VCaP (cell line): Measurements from ENCODE around the gene HES3.

ENCODE experiments used
- H3K27ac ChIP-seq: fragments of 450-650 bp; 2 replicates; pipeline ENCODE4 v1.5.1; 2017
- TF ChIP-seq, protein P1 (sequence below): fragments of 450-650 bp; conservative IDR thresholded peaks from 2 replicates; pipeline ENCODE4 v1.5.1; 2017; ENCODE audit warnings: mild to moderate bottlenecking, moderate library complexity

The HES3 gene

GRCh38 chr1:6262555-6263420, 18.8 kb downstream of the HES3 start:
- no peak overlapping the region for H3K27ac ChIP-seq

DNA sequence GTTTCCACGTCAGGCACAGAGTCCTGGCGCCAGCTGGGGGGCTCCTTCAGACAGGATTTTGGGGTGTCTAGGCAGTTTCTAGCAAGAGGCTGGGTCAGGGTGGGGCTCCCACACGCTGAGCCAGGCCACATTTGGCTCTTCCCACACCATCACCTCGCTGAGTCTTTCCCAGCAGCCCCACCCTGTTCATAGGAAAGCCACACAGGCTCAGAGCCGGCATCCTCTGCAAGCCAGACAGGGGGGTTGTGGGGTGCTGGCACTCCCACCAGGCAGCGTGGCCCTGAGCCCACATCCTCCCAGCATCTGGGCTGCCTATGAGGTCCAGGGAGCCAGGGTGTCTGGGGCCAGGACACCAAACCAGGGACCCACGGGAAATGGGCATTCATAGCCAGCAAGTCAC, 19.7 kb downstream of the HES3 start:
- no peak overlapping the region for H3K27ac ChIP-seq
- TF ChIP-seq, protein P1, sequence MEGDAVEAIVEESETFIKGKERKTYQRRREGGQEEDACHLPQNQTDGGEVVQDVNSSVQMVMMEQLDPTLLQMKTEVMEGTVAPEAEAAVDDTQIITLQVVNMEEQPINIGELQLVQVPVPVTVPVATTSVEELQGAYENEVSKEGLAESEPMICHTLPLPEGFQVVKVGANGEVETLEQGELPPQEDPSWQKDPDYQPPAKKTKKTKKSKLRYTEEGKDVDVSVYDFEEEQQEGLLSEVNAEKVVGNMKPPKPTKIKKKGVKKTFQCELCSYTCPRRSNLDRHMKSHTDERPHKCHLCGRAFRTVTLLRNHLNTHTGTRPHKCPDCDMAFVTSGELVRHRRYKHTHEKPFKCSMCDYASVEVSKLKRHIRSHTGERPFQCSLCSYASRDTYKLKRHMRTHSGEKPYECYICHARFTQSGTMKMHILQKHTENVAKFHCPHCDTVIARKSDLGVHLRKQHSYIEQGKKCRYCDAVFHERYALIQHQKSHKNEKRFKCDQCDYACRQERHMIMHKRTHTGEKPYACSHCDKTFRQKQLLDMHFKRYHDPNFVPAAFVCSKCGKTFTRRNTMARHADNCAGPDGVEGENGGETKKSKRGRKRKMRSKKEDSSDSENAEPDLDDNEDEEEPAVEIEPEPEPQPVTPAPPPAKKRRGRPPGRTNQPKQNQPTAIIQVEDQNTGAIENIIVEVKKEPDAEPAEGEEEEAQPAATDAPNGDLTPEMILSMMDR: no peak

More at GRCh38 chr1:6262555-6263420, 18.8 kb downstream of the HES3 start:
- TF ChIP-seq, protein P1: no peak

GRCh38 chr1:6265151-6265550, 21.2 kb downstream of the HES3 start:
- H3K27ac ChIP-seq: no peak overlapping the region
- TF ChIP-seq, protein P1: no peak

DNA sequence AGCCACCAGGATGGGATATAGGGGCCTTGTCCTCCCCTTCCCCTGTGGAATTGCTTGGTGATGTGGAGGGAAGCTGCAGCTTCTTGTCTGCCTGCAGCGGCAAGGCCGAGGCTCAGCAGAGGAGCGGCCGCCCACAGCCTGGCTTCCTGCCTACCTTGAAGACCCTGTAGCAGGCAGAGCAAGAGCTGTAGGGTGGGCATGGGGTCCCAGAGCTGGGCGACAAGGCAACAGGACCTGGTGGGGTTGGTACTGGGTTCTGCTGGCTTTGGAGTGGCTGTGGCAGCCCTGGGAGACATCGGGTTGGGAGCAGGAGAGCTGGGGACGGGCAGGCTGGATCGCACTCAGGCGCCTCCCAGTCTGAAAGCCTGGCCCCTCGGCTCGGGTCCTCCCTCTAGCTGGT, 22.7 kb downstream of the HES3 start:
- H3K27ac ChIP-seq: no peak overlapping the region
- TF ChIP-seq, protein P1: no peak

GRCh38 chr1:6267686-6268322, 23.8 kb downstream of the HES3 start:
- TF ChIP-seq, protein P1: no peak
- no peak overlapping the region for H3K27ac ChIP-seq

- H3K27ac ChIP-seq: no peak overlapping the region
- TF ChIP-seq, protein P1: no peak
Measured at GRCh38 chr1:6268415-6268814, 24.4 kb downstream of the HES3 start.

DNA sequence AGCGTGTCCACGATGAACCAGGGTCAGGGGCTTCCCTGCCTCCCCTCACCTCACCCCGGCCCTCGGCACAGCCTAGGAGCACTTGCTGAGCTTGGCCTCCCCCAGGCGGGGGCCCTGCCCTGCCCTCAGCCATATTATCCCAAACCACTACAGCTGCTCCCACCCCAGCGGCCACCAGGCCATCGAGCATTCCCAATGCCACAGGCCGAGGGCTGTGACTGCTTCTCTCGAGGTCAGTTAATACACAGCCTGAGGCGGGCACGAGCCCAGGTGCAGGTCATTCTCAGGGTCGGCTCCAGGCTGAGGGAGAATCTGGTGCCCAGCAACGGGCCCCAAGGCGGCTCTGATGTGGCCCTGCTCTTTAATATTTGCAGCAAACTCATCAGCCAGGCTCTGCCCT, 25.3 kb downstream of the HES3 start:
- no peak overlapping the region for H3K27ac ChIP-seq

More for the DNA sequence above, 25.3 kb downstream of the HES3 start:
- TF ChIP-seq, protein P1: no peak
